HCT116 (cell line): ENCODE results near the gene TSPEAR. TPM values are rescaled to one million over a fixed set of nuclear protein-coding genes. Genes with fewer than 3 reads are reported as not detected.

ENCODE experiments used
- ATAC-seq: fragments of 200-7000 bp; cut with Tn5 transposase; 2 replicates; pipeline ENCODE4 v1.9.1; 2020; ENCODE audit warnings: mild to moderate bottlenecking, moderate library complexity
- BruUV-seq: library from RNA; stranded (reverse); fragments of 400-500 nt; replicated peaks from 2 replicates; lab custom pipeline; 2021; lab: Mats Ljungman, UMichigan
- CTCF ChIA-PET: fragments of 300-600 bp; sonication (Branson Sonifier 250); formaldehyde crosslinking; loops from one replicate; lab custom pipeline; 2021; ENCODE audit warnings: antibody characterized with exemption; lab: Charles Lee
- POLR2A ChIA-PET: fragments of 300-600, 350-600 bp; sonication (Branson Sonifier 250); formaldehyde crosslinking; loops from one replicate; lab custom pipeline; 2021; ENCODE audit warnings: antibody characterized with exemption; lab: Charles Lee
- RAD21 ChIA-PET, 2 experiments: fragments of 300-600 bp; sonication (Branson Sonifier 250); formaldehyde crosslinking; loops; one replicate each; lab custom pipeline; 2023; ENCODE audit warnings: low total read pairs in 2 of 2; ENCODE audit not compliant: uncharacterized antibody in 2 of 2, unreplicated experiment in 2 of 2, low non-redundant PET in 1 of 2; lab: Charles Lee
- DNase-seq: peaks from one replicate; pipeline ENCODE4 v3.0.0-alpha.2; 2010; ENCODE audit warnings: low read depth, low spot score
- H2AFZ ChIP-seq: fragments of 200-600 bp; shearing (Covaris generic), sonication (generic); 2 replicates; pipeline ENCODE4 v1.6.1; 2017; ENCODE audit warnings: low read depth, mixed run types, mixed read lengths, antibody characterized with exemption, low read length; ENCODE audit not compliant: poor library complexity, severe bottlenecking
- H3K27ac ChIP-seq: 2 replicates; pipeline ENCODE4 v1.5.1; 2012; ENCODE audit warnings: low read depth, low read length
- H3K27me3 ChIP-seq: fragments of 200-600 bp; sonication (generic); 2 replicates; pipeline ENCODE4 v1.6.1; 2016; ENCODE audit warnings: mixed run types, low read length, mixed read lengths; ENCODE audit not compliant: insufficient read depth
- H3K36me3 ChIP-seq, 2 experiments: fragments of 200-500 bp in 1 of 2; fragments of 200-600 bp in 1 of 2; sonication (Bioruptor generic) in 1 of 2; sonication (generic) in 1 of 2; 2 replicates each; pipeline versions ENCODE4 v1.5.1 to v1.6.1; 2014 to 2016; ENCODE audit warnings: low read length in 2 of 2, inconsistent platforms in 1 of 2, mixed read lengths in 1 of 2, mixed run types in 1 of 2; ENCODE audit not compliant: insufficient read depth in 2 of 2, control insufficient read depth in 1 of 2
- H3K4me1 ChIP-seq, 2 experiments: fragments of 200-600 bp in 1 of 2; sonication (generic) in 1 of 2; 2 replicates each; pipeline versions ENCODE4 v1.5.1 to v1.6.1; 2012 to 2017; ENCODE audit warnings: low read length in 2 of 2, inconsistent platforms in 1 of 2, mild to moderate bottlenecking in 1 of 2, mixed read lengths in 1 of 2, mixed run types in 1 of 2, moderate library complexity in 1 of 2; ENCODE audit not compliant: insufficient read depth in 2 of 2, control insufficient read depth in 1 of 2
- H3K4me2 ChIP-seq: fragments of 200-600 bp; sonication (generic); 2 replicates; pipeline ENCODE4 v1.6.1; 2017; ENCODE audit warnings: mixed run types, low read length, mixed read lengths
- H3K4me3 ChIP-seq, 2 experiments: fragments of 200-600 bp in 1 of 2; sonication (generic) in 1 of 2; replicated peaks in 1 of 2; 2 replicates each; pipeline ENCODE4 v1.5.1; 2011 to 2016; ENCODE audit warnings: low read length in 2 of 2, control low read depth in 1 of 2, low read depth in 1 of 2, mild to moderate bottlenecking in 1 of 2, mixed read lengths in 1 of 2, mixed run types in 1 of 2
- H3K79me2 ChIP-seq: fragments of 200-600 bp; sonication (generic); 2 replicates; pipeline ENCODE4 v1.6.1; 2017; ENCODE audit warnings: mild to moderate bottlenecking, mixed run types, low read length, moderate library complexity, mixed read lengths; ENCODE audit not compliant: insufficient read depth
- H3K9ac ChIP-seq: fragments of 200-600 bp; sonication (generic); 2 replicates; pipeline ENCODE4 v1.6.1; 2016; ENCODE audit warnings: low read length, mixed read lengths
- H3K9me2 ChIP-seq: fragments of 200-600 bp; sonication (generic), shearing (Covaris generic); 2 replicates; pipeline ENCODE4 v1.6.1; 2017; ENCODE audit warnings: mixed run types, mild to moderate bottlenecking, moderate library complexity; ENCODE audit not compliant: insufficient read depth
- H3K9me3 ChIP-seq, 2 experiments: fragments of 200-500 bp in 1 of 2; fragments of 200-600 bp in 1 of 2; sonication (Bioruptor generic) in 1 of 2; sonication (generic) in 1 of 2; 2 replicates each; pipeline ENCODE4 v1.6.1; 2014 to 2017; ENCODE audit warnings: low read length in 2 of 2, mixed read lengths in 2 of 2, inconsistent platforms in 1 of 2, low read depth in 1 of 2, mild to moderate bottlenecking in 1 of 2, mixed run types in 1 of 2, moderate library complexity in 1 of 2; ENCODE audit not compliant: control insufficient read depth in 1 of 2, insufficient read depth in 1 of 2
- H4K20me1 ChIP-seq: fragments of 200-600 bp; sonication (generic), shearing (Covaris generic); 2 replicates; pipeline ENCODE4 v1.6.1; 2017; ENCODE audit warnings: mixed run types, mild to moderate bottlenecking, moderate library complexity; ENCODE audit not compliant: insufficient read depth
- CBX3 ChIP-seq: IDR thresholded peaks from 2 replicates; pipeline ENCODE4 v1.6.1; 2012; ENCODE audit warnings: low read depth
- CEBPB ChIP-seq: IDR thresholded peaks from 2 replicates; pipeline ENCODE4 v1.6.1; 2012; ENCODE audit warnings: low read depth
- EGR1 ChIP-seq: IDR thresholded peaks from 2 replicates; pipeline ENCODE4 v1.6.1; 2012; ENCODE audit warnings: low read depth
- ELF1 ChIP-seq: IDR thresholded peaks from 2 replicates; pipeline ENCODE4 v1.6.1; 2012; ENCODE audit warnings: low read depth, borderline replicate concordance
- EZH2phosphoT487 ChIP-seq: fragments of 200-600 bp; IDR thresholded peaks from 2 replicates; pipeline ENCODE4 v1.6.1; 2018; ENCODE audit warnings: antibody characterized with exemption, borderline replicate concordance
- FOSL1 ChIP-seq: IDR thresholded peaks from 2 replicates; pipeline ENCODE4 v1.6.1; 2012; ENCODE audit warnings: low read depth
- POLR2A ChIP-seq: IDR thresholded peaks from 2 replicates; pipeline ENCODE4 v1.7.0; 2011; ENCODE audit warnings: borderline replicate concordance; ENCODE audit not compliant: insufficient read depth, insufficient read length; ENCODE audit errors: extremely low read depth
- POLR2AphosphoS5 ChIP-seq: IDR thresholded peaks from 2 replicates; pipeline ENCODE4 v1.6.1; 2011; ENCODE audit warnings: mild to moderate bottlenecking, low read depth, low read length, moderate library complexity
- RAD21 ChIP-seq: IDR thresholded peaks from 2 replicates; pipeline ENCODE4 v1.6.1; 2012; ENCODE audit warnings: low read depth, mild to moderate bottlenecking
- SIN3A ChIP-seq: IDR thresholded peaks from 2 replicates; pipeline ENCODE4 v1.6.1; 2012; ENCODE audit warnings: low read depth
- SP1 ChIP-seq: IDR thresholded peaks from 2 replicates; pipeline ENCODE4 v1.6.1; 2012; ENCODE audit warnings: low read depth
- SRF ChIP-seq: IDR thresholded peaks from 2 replicates; pipeline ENCODE4 v1.6.1; 2012; ENCODE audit warnings: low read depth
- TCF7L2 ChIP-seq: IDR thresholded peaks from 2 replicates; pipeline ENCODE4 v1.7.0; 2011; ENCODE audit warnings: borderline replicate concordance, inconsistent platforms; ENCODE audit not compliant: insufficient read depth, insufficient read length; ENCODE audit errors: extremely low read depth
- YY1 ChIP-seq: IDR thresholded peaks from 2 replicates; pipeline ENCODE4 v1.6.1; 2011; ENCODE audit warnings: low read length, low read depth, moderate library complexity, mild to moderate bottlenecking; ENCODE audit not compliant: insufficient replicate concordance; ENCODE audit errors: extremely low read depth
- ZFX ChIP-seq: fragments of 450-650 bp; IDR thresholded peaks from 2 replicates; pipeline ENCODE4 v1.6.1; 2017
- ZNF274 ChIP-seq: fragments of 200-500 bp; sonication (Bioruptor generic); IDR thresholded peaks from 2 replicates; pipeline ENCODE4 v1.6.1; 2014; ENCODE audit warnings: mild to moderate bottlenecking, low read depth, low read length, inconsistent platforms
- intact Hi-C: fragments of 100-400 bp; cut with micrococcal nuclease; formaldehyde crosslinking; loops from 2 replicates; pipeline ENCODE4 v1.10.0; 2022
- total RNA-seq: library from RNA; stranded (reverse); gene quantifications from one replicate; pipeline ENCODE4 v1.2.1, GENCODE V29; 2021; ENCODE audit not compliant: unreplicated experiment
- TF ChIP-seq, protein P1 (sequence below): IDR thresholded peaks from 2 replicates; pipeline ENCODE4 v1.6.1; 2011; ENCODE audit warnings: mild to moderate bottlenecking, low read length, moderate library complexity; ENCODE audit not compliant: insufficient replicate concordance; ENCODE audit errors: extremely low read depth
- TF ChIP-seq, protein P2 (sequence below): IDR thresholded peaks from 2 replicates; pipeline ENCODE4 v1.6.1; 2012
- TF ChIP-seq, protein P3 (sequence below): IDR thresholded peaks from 2 replicates; pipeline ENCODE4 v1.6.1; 2012
- TF ChIP-seq, protein P4 (sequence below), 3 experiments: fragments of 200-600 bp in 1 of 3; sonication (generic) in 1 of 3; IDR thresholded peaks in 2 of 3; conservative IDR thresholded peaks in 1 of 3; 2 replicates each; pipeline ENCODE4 v1.5.1; 2012 to 2017; ENCODE audit warnings: low read depth in 2 of 3, low read length in 2 of 3, antibody characterized with exemption in 1 of 3, borderline replicate concordance in 1 of 3, control low read depth in 1 of 3, mild to moderate bottlenecking in 1 of 3, mixed read lengths in 1 of 3, mixed run types in 1 of 3, moderate library complexity in 1 of 3; ENCODE audit not compliant: insufficient read depth in 1 of 3

The TSPEAR gene
- total RNA-seq, 1 experiment from 2014 or later, result not detected

DNA sequence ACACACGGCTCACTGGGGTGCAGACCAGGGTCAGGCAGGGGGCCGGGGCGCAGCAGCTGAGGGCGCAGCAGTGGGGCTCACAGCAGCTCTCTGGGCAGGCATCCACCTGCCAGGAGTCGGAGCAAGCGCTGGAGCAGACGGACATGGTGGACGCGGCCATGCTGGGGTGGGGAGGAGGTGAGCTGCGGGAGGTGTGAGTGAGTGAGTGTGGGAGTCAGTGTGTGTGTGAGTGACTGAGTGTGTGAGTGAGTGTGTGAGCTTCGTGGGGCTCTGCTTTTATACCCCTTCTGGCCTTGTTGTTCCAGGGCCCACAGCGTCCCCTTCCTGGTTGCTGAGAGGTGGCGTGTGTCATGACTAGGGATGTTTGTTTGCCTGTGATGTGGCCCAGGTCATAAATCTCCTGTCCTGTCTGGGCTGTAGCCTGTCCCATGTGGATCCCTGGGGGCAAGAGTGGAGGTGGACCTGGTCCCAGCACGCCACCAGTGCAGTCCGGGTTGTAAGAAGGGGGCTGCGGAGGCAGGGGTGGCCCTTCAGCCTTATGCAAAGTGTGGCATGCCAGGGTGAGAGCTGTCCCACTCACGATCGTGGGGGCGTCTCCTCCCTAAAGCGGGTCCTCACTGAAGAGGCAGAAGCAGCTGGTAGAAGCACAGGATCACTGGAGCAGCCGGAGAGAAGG lies 171.2 kb downstream of the TSPEAR start, which contains the start of gene KRTAP10-1:
Gene KRTAP10-1, minus strand, starts transcription at position 205 of the 676 bp plus-strand sequence. Its CDS starts 45 bp downstream, at position 160.
- ATAC-seq, result no peak
- Histone ChIP-seq H3K4me3 (no peak within 1 kb of the TSS), H2AFZ (no peak within 1 kb of the TSS), H4K20me1 (no peaks in the 10 kb centered on the region), H3K4me1 (no peaks in the 10 kb centered on the region), H3K9me3 (peaks cover 7 to 15% of the 10 kb centered on the region in 2 experiments), H3K9ac (no peak within 1 kb of the TSS), H3K9me2 (no peaks in the 10 kb centered on the region), H3K4me2 (no peak within 1 kb of the TSS), H3K36me3 (no peaks in the 10 kb centered on the region), H3K27ac (no peak within 1 kb of the TSS; the same call in 1 of the 2 replicates), H3K79me2 (no peaks in the 10 kb centered on the region), H3K27me3 (no peaks in the 10 kb centered on the region)
- intact Hi-C loops, result no loop called here
- RAD21 ChIA-PET, result no interaction called here
- no peak for DNase-seq
- CTCF ChIA-PET, result no interaction called here
- BruUV-seq, result no TSS peak
- POLR2A ChIA-PET, result no interaction called here
- TF ChIP-seq ZFX, result no peak
- TF ChIP-seq SRF, result no peak
- no peak for TF ChIP-seq EGR1
- no peak for TF ChIP-seq ZNF274
- TF ChIP-seq YY1, result no peak
- no peak for TF ChIP-seq FOSL1
- no peak for TF ChIP-seq TCF7L2
- TF ChIP-seq SIN3A, result no peak
- no peak for TF ChIP-seq RAD21
- TF ChIP-seq, protein P1, sequence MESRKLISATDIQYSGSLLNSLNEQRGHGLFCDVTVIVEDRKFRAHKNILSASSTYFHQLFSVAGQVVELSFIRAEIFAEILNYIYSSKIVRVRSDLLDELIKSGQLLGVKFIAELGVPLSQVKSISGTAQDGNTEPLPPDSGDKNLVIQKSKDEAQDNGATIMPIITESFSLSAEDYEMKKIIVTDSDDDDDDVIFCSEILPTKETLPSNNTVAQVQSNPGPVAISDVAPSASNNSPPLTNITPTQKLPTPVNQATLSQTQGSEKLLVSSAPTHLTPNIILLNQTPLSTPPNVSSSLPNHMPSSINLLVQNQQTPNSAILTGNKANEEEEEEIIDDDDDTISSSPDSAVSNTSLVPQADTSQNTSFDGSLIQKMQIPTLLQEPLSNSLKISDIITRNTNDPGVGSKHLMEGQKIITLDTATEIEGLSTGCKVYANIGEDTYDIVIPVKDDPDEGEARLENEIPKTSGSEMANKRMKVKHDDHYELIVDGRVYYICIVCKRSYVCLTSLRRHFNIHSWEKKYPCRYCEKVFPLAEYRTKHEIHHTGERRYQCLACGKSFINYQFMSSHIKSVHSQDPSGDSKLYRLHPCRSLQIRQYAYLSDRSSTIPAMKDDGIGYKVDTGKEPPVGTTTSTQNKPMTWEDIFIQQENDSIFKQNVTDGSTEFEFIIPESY, result no peak
- TF ChIP-seq CBX3, result no peak
- TF ChIP-seq CEBPB, result no peak
- TF ChIP-seq, protein P2, sequence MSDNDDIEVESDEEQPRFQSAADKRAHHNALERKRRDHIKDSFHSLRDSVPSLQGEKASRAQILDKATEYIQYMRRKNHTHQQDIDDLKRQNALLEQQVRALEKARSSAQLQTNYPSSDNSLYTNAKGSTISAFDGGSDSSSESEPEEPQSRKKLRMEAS, result no peak
- TF ChIP-seq POLR2A, result no peak
- TF ChIP-seq, protein P3, sequence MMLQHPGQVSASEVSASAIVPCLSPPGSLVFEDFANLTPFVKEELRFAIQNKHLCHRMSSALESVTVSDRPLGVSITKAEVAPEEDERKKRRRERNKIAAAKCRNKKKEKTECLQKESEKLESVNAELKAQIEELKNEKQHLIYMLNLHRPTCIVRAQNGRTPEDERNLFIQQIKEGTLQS, result no peak
- TF ChIP-seq, protein P4, sequence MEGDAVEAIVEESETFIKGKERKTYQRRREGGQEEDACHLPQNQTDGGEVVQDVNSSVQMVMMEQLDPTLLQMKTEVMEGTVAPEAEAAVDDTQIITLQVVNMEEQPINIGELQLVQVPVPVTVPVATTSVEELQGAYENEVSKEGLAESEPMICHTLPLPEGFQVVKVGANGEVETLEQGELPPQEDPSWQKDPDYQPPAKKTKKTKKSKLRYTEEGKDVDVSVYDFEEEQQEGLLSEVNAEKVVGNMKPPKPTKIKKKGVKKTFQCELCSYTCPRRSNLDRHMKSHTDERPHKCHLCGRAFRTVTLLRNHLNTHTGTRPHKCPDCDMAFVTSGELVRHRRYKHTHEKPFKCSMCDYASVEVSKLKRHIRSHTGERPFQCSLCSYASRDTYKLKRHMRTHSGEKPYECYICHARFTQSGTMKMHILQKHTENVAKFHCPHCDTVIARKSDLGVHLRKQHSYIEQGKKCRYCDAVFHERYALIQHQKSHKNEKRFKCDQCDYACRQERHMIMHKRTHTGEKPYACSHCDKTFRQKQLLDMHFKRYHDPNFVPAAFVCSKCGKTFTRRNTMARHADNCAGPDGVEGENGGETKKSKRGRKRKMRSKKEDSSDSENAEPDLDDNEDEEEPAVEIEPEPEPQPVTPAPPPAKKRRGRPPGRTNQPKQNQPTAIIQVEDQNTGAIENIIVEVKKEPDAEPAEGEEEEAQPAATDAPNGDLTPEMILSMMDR (IDR thresholded peaks at IDR 0.05 in 2 of 3, conservative IDR thresholded peaks at IDR 0.05 in 1 of 3; ENCODE audit: borderline replicate concordance in 1 of 3, insufficient read depth in 1 of 3, low read depth in 2 of 3, low read length in 2 of 3), result no peak
- no peak for TF ChIP-seq EZH2phosphoT487
- no peak for TF ChIP-seq ELF1
- no peak for TF ChIP-seq SP1
- no peak for TF ChIP-seq POLR2AphosphoS5
